Measurements from ENCODE around the gene WNK4.
A peak's percentile ranks its signal among the peaks of the same experiment; 100 is the strongest.
"Not testable (repeated sequence)": the region's sequence is repeated elsewhere in the genome, so short reads cannot be mapped to it uniquely, and the experiment has no call there.

The WNK4 gene

DNA sequence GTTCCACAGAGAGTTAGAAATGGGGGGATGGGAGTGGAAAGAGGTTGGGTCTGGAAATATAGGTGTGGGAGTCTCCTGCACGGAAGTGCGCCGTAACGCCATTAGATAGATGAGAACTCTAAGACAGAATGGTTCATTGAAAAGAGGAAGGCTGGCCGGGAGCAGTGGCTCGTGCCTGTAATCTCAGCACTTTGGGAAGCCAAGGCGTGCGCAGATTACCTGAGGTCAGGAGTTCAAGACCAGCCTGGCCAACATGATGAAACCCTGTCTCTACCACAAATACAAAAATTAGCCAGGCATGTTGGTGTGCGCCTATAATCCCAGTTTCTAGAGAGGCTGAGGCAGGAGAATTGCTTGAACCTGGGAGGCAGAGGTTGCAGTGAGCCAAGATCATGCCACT, 12.4 kb upstream of the WNK4 start:
- not testable (repeated sequence) for DNase-seq (ENCODE audit: extremely low spot score, insufficient read length, low read depth); FAIRE-seq

- not testable (repeated sequence) for FAIRE-seq; DNase-seq (ENCODE audit: extremely low spot score, insufficient read length, low read depth)
These were observed 10.4 kb upstream of the WNK4 start for GRCh38 chr17:42769964-42770363.

- DNase-seq (ENCODE audit: extremely low spot score, insufficient read length, low read depth) = no peak
- no peak for FAIRE-seq
These were observed 7.5 kb upstream of the WNK4 start for GRCh38 chr17:42772945-42773289.

GRCh38 chr17:42773290-42774035, 6.9 kb upstream of the WNK4 start, which contains the start of gene VPS25:
VPS25 (plus strand) TSS chr17:42773449; CDS start chr17:42773476, 27 bp downstream.
- DNase-seq (ENCODE audit: extremely low spot score, insufficient read length, low read depth) (peak; percentile 71), FAIRE-seq (peak; percentile 74)

GRCh38 chr17:42774066-42774745, 6.2 kb upstream of the WNK4 start:
- no peak for FAIRE-seq
- no peak for DNase-seq (ENCODE audit: extremely low spot score, insufficient read length, low read depth)

DNA sequence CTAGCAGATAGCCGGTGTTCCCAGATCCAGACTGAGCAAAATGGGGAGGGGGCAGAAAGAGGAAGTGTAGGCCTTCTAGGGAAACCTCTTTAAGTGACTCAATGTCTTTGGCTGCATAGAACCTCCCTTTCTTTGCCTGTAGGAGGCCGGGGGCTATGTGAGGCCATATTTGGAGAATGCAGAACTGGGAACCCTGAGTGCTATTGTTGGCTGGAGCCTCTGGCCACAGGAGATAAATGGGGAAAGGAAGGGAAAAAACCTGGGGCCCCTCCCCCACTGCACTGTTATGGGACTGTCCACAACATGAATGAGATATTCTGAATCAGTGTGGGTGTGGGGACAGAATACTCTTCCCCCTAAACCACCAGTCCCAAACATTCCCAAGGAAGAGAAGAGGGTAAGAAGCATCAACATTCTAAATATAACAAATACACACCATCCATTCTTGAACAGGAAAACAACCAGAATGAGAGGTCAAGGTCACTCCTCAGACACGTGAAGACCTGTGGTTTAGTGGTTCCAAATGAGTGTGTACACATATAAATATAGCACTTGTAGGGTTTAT, 4.8 kb upstream of the WNK4 start:
- DNase-seq (ENCODE audit: extremely low spot score, insufficient read length, low read depth) = no peak
- no peak for FAIRE-seq

DNA sequence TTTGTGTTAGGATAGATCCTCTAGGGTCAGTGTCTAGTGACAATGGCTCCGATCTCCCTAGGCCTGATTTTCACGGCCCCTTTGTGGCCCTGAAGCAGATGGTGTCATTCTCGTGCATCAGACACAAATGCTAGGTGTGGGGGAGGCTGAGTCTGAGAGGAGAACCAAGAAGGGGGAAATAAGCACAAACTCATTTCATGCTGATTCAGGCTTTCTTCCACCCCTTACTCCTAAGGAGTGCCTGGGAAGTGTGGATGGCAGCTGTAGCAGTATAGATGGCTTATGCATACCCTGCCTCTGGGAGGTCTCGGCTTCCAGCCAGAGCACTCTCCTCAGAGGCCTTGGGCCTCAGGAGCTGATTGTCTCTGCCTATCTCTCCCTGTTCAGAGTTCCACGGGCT, 1.8 kb upstream of the WNK4 start:
- DNase-seq (ENCODE audit: extremely low spot score, insufficient read length, low read depth) = no peak
- FAIRE-seq = no peak

DNA sequence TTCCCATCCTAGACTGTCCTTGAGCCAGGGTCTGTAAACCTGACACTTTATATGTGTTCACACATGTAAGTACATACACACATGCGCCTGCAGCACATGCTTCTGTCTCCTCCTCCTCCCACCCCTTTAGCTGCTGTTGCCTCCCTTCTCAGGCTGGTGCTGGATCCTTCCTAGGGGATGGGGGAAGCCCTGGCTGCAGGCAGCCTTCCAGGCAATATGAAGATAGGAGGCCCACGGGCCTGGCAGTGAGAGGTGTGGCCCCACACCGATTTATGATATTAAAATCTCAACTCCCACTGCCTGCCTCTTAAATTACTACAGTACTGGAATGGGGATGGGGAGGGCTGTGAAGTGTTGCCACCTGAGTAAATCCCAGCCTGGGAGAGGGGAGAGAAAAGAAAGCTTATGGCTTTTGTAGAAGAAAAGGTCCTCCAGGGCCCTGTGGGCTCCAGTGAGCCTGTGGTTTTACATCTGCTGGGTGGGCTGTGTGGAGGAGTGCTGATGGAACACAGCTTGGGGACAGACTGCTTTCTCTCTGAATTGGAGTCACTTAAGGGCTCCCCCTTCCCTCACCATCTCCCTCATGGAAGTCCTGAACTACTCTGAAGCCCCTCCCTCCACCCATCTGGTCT, 990 bp upstream of the WNK4 start:
- no peak for DNase-seq (ENCODE audit: extremely low spot score, insufficient read length, low read depth)
- FAIRE-seq = no peak

DNA sequence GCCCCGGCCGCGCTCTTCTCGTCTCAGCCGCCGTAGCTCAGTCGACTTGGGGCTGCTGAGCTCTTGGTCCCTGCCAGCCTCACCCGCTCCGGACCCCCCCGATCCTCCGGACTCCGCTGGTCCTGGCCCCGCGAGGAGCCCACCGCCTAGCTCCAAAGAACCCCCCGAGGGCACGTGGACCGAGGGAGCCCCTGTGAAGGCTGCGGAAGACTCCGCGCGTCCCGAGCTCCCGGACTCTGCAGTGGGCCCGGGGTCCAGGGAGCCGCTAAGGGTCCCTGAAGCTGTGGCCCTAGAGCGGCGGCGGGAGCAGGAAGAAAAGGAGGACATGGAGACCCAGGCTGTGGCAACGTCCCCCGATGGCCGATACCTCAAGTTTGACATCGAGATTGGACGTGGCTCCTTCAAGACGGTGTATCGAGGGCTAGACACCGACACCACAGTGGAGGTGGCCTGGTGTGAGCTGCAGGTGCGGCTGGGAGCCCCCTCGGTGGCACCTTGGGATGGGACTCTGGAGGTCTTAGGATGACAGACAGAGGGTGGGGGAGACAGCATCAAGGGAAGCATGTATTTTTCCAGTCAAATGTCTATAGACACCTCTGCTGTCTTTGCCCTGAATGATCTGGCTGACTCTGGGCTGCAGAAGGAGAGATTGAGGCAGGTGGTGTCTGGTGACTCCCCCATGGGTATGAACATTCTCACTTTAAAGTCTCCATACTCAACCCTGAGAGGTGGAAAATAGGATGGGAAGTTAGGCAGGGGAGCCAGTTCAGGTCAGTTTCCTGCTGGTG, 635 bp downstream of the WNK4 start:
- DNase-seq (ENCODE audit: extremely low spot score, insufficient read length, low read depth) = no peak
- FAIRE-seq = no peak

DNA sequence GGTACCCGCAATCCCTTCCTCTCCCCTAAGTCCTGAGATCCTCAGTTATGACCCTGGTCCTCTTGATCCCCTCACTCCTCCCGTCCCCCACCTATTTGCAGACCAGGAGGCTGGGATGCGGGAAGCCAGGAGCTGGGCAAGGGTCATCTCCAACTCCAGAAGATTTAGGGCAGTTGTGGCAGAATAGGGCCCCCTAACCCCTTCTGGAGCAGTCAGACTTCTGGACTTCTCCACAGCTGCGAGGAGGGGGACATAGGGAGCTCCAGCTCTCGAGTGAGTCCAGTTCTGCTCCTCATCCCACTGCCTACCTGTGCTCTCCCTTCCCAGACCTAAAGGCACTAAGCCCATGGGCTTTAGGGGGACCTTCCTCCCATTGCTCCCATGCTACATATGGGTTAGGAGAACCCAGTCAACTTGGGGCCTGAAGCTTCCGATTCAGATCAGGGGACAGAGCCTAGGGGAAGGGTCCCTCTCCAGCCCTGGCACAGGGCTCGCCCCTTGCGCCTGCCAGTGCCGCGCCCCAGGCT, 1.3 kb downstream of the WNK4 start:
- FAIRE-seq (no peak), DNase-seq (ENCODE audit: extremely low spot score, insufficient read length, low read depth) (no peak)

- FAIRE-seq (no peak), DNase-seq (ENCODE audit: extremely low spot score, insufficient read length, low read depth) (no peak)
These were observed 2.0 kb downstream of the WNK4 start for GRCh38 chr17:42782166-42783061.

GRCh38 chr17:42783062-42783790, 2.8 kb downstream of the WNK4 start:
- FAIRE-seq (no peak), DNase-seq (ENCODE audit: extremely low spot score, insufficient read length, low read depth) (no peak)

DNA sequence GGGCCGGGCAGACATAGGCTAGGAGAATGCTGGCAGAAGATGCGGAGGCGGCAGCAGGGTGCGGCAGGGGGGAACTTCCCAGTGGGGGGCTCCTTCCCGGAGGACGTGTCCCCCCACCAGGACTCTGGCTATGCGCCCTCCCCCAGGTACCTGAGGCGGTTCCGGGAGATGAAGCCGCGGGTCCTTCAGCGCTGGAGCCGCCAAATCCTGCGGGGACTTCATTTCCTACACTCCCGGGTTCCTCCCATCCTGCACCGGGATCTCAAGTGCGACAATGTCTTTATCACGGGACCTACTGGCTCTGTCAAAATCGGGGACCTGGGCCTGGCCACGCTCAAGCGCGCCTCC, 3.4 kb downstream of the WNK4 start:
- no peak for DNase-seq (ENCODE audit: extremely low spot score, insufficient read length, low read depth)
- FAIRE-seq = no peak

DNA sequence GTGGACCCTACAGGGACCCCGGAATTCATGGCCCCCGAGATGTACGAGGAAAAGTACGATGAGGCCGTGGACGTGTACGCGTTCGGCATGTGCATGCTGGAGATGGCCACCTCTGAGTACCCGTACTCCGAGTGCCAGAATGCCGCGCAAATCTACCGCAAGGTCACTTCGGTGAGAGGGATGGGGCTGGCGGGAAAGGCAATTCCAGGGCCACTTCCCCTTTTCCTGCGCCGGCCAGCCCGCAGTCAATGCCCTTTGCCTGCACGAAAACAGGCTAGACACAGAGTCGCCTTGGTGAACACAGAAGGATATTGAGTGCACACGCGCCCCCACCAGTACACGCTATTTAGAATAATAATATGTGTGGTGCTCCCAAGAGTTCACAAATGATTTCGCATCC, 4.0 kb downstream of the WNK4 start:
- FAIRE-seq (no peak), DNase-seq (ENCODE audit: extremely low spot score, insufficient read length, low read depth) (no peak)

GRCh38 chr17:42784811-42785592, 4.6 kb downstream of the WNK4 start:
- no peak for FAIRE-seq

GRCh38 chr17:42787266-42787665, 6.9 kb downstream of the WNK4 start:
- DNase-seq (ENCODE audit: extremely low spot score, insufficient read length, low read depth) (no peak), FAIRE-seq (no peak)

More at GRCh38 chr17:42784811-42785592, 4.6 kb downstream of the WNK4 start:
- DNase-seq (ENCODE audit: extremely low spot score, insufficient read length, low read depth) = no peak

- FAIRE-seq (no peak), DNase-seq (ENCODE audit: extremely low spot score, insufficient read length, low read depth) (no peak)
These were observed 11.5 kb downstream of the WNK4 start for GRCh38 chr17:42791948-42792347.

DNA sequence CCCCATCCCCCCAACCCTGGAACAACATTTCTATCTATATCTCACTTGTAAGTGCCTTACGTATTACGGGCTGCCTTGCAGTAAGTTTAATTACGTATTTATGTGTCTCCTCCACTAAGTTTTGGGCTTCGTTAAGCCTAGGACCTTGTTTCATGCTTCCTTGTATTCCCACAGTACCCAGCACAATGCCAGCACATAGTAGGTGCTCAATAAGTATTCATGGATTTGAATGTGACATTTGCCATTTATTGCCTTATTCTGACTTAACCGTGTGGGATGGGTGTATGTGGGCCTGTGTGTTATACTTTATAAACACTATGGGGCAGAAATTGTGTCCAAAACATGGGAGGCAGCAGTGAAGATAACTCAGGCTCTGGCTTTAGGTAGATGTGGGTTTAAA, 12.1 kb downstream of the WNK4 start:
- FAIRE-seq = no peak
- no peak for DNase-seq (ENCODE audit: extremely low spot score, insufficient read length, low read depth)
